Measurements from ENCODE around the gene NIPAL4. TPM values are rescaled to one million over a fixed set of nuclear protein-coding genes. Genes with fewer than 3 reads are reported as not detected.

NIPAL4 gene
- total RNA-seq, 1 experiment from 2014 or later: not detected

- TF ChIP-seq CTCF (conservative IDR thresholded peaks at IDR 0.05): no peak
- no peaks in the 10 kb centered on the region for H3K23me2 ChIP-seq (ENCODE audit: insufficient read length, low read depth, low read length, poor library complexity, severe bottlenecking)
- no peaks in the 10 kb centered on the region for H3K79me2 ChIP-seq (ENCODE audit: insufficient read depth, low read length)
- H3K9me3 Mint-ChIP-seq: peaks cover 0 to 3% of the 10 kb centered on the region in 2 experiments; a peak in 3 of 5 replicates
- H2BK20ac ChIP-seq (ENCODE audit: low read depth, low read length, poor library complexity, severe bottlenecking): no peak overlapping the region
- H3K36me3 Mint-ChIP-seq (ENCODE audit: insufficient read depth in 1 of 3, low read depth in 3 of 3): no peaks in the 10 kb centered on the region
- no peak overlapping the region for H3K27ac Mint-ChIP-seq
- H3K27me3 ChIP-seq (ENCODE audit: insufficient read depth, low read length): no peaks in the 10 kb centered on the region
- no peak overlapping the region for H3K4me2 ChIP-seq (ENCODE audit: insufficient read depth, insufficient read length, low read length)
- H3K18ac ChIP-seq (ENCODE audit: insufficient read length, low read depth, low read length): no peak overlapping the region
- H2BK15ac ChIP-seq (ENCODE audit: low read depth, low read length): no peak overlapping the region
- H4K5ac ChIP-seq (ENCODE audit: insufficient read length, low read depth, low read length): no peak overlapping the region
- no peak overlapping the region for H2BK120ac ChIP-seq (ENCODE audit: low read depth, low read length, poor library complexity, severe bottlenecking)
- no peak overlapping the region for H4K8ac ChIP-seq (replicated peaks; ENCODE audit: insufficient read length, low read depth, low read length)
- no peak overlapping the region for H3K14ac ChIP-seq (ENCODE audit: insufficient read depth, low read length)
- H2AFZ ChIP-seq (ENCODE audit: low read length): no peak overlapping the region
- H3K56ac ChIP-seq (ENCODE audit: insufficient read length, low read depth, low read length): no peak overlapping the region
- no peaks in the 10 kb centered on the region for H3K4me1 ChIP-seq (ENCODE audit: insufficient read depth, low read length)
- no peak overlapping the region for H3K27ac ChIP-seq (ENCODE audit: insufficient read length, low read depth, low read length)
- H3K4ac ChIP-seq (ENCODE audit: low read depth, low read length): no peak overlapping the region
- H2BK12ac ChIP-seq (ENCODE audit: insufficient read length, low read depth, low read length): no peak overlapping the region
- H3K9me3 ChIP-seq (ENCODE audit: control insufficient read depth, low read depth, low read length): no peaks in the 10 kb centered on the region
- no peak overlapping the region for H3K4me3 Mint-ChIP-seq
- no peaks in the 10 kb centered on the region for H3K4me1 Mint-ChIP-seq
- no peaks in the 10 kb centered on the region; the same call in none of the 2 replicates for H3K27me3 Mint-ChIP-seq (ENCODE audit: low read depth)
- no peaks in the 10 kb centered on the region for H4K20me1 ChIP-seq (ENCODE audit: control insufficient read depth, insufficient read depth, insufficient read length)
- H3K23ac ChIP-seq (ENCODE audit: insufficient read length, low read depth, low read length): no peak overlapping the region
- H3K79me1 ChIP-seq (ENCODE audit: insufficient read depth, low read depth, low read length, poor library complexity, severe bottlenecking): no peaks in the 10 kb centered on the region
- no peak overlapping the region for H2AK5ac ChIP-seq (ENCODE audit: insufficient read length, low read length)
- DNase-seq: no peak
- H2BK5ac ChIP-seq (ENCODE audit: insufficient read length, low read length): no peak overlapping the region
- WGBS (ENCODE audit: extremely low coverage, insufficient read length, low lambda C conversion rate): no CpG with 5 or more reads among the region's 4 CpGs
- no peak overlapping the region for H3T11ph ChIP-seq (ENCODE audit: low read length)
- H3K9ac ChIP-seq (ENCODE audit: extremely low read depth, insufficient read length, low read length): no peak overlapping the region
- H4K91ac ChIP-seq (ENCODE audit: insufficient read length, low read depth, low read length): no peak overlapping the region
These were observed 25.9 kb upstream of the NIPAL4 start for GRCh38 chr5:157434096-157434495.
